Trophoblast cell (in vitro differentiated cells and primary cell): ENCODE results near the gene NUDT21.
"Not testable (repeated sequence)": the region's sequence is repeated elsewhere in the genome, so short reads cannot be mapped to it uniquely, and the experiment has no call there.

Source experiments
- DNase-seq, 2 donors: peaks; one replicate each; pipeline ENCODE4 v3.0.0-alpha.2; 2016
- H2AFZ ChIP-seq: 2 replicates; pipeline ENCODE4 v1.6.1; 2013; ENCODE audit warnings: low read length, moderate library complexity, mild to moderate bottlenecking; ENCODE audit not compliant: insufficient read depth, poor library complexity
- H2AK5ac ChIP-seq: 2 replicates; pipeline ENCODE4 v1.6.1; 2013; ENCODE audit warnings: mild to moderate bottlenecking, low read length
- H2BK120ac ChIP-seq: 2 replicates; pipeline ENCODE4 v1.6.1; 2013; ENCODE audit warnings: low read length, mild to moderate bottlenecking, moderate library complexity; ENCODE audit not compliant: insufficient read depth, poor library complexity
- H2BK12ac ChIP-seq: 2 replicates; pipeline ENCODE4 v1.6.1; 2013; ENCODE audit warnings: mild to moderate bottlenecking, low read length, moderate library complexity
- H2BK5ac ChIP-seq: 2 replicates; pipeline ENCODE4 v1.6.1; 2013; ENCODE audit warnings: low read length, low read depth, moderate library complexity, mild to moderate bottlenecking; ENCODE audit not compliant: poor library complexity
- H3K14ac ChIP-seq: 2 replicates; pipeline ENCODE4 v1.6.1; 2013; ENCODE audit warnings: mild to moderate bottlenecking, low read length
- H3K18ac ChIP-seq: 2 replicates; pipeline ENCODE4 v1.6.1; 2013; ENCODE audit warnings: mild to moderate bottlenecking, low read length
- H3K23ac ChIP-seq: 2 replicates; pipeline ENCODE4 v1.6.1; 2013; ENCODE audit warnings: low read length
- H3K27ac ChIP-seq: 2 replicates; pipeline ENCODE4 v1.5.1; 2013; ENCODE audit warnings: low read depth, mild to moderate bottlenecking, inconsistent platforms, low read length, moderate library complexity
- H3K27me3 ChIP-seq: 2 replicates; pipeline ENCODE4 v1.6.1; 2013; ENCODE audit warnings: inconsistent platforms, mild to moderate bottlenecking, low read length, moderate library complexity; ENCODE audit not compliant: insufficient read depth
- H3K36me3 ChIP-seq, 2 experiments: 1 replicate in 1 of 2; 2 replicates in 1 of 2; pipeline ENCODE4 v1.6.1; 2013; ENCODE audit warnings: low read length in 2 of 2, mild to moderate bottlenecking in 2 of 2, moderate library complexity in 1 of 2; ENCODE audit not compliant: insufficient read depth in 2 of 2, control insufficient read depth in 1 of 2
- H3K4ac ChIP-seq: 2 replicates; pipeline ENCODE4 v1.6.1; 2013; ENCODE audit warnings: low read depth, mild to moderate bottlenecking, low read length, moderate library complexity
- H3K4me1 ChIP-seq, 2 experiments: 1 replicate in 1 of 2; 2 replicates in 1 of 2; pipeline ENCODE4 v1.6.1; 2013; ENCODE audit warnings: low read length in 2 of 2, mild to moderate bottlenecking in 2 of 2, moderate library complexity in 1 of 2; ENCODE audit not compliant: insufficient read depth in 2 of 2, control insufficient read depth in 1 of 2
- H3K4me2 ChIP-seq: 2 replicates; pipeline ENCODE4 v1.6.1; 2013; ENCODE audit warnings: inconsistent platforms, mild to moderate bottlenecking, low read length, moderate library complexity
- H3K4me3 ChIP-seq: 2 replicates; pipeline ENCODE4 v1.5.1; 2013; ENCODE audit warnings: mild to moderate bottlenecking, low read depth, low read length, inconsistent platforms
- H3K79me1 ChIP-seq: one replicate; pipeline ENCODE4 v1.6.1; 2013; ENCODE audit warnings: low read length
- H3K79me2 ChIP-seq: 2 replicates; pipeline ENCODE4 v1.6.1; 2013; ENCODE audit warnings: low read length, mild to moderate bottlenecking; ENCODE audit not compliant: control insufficient read depth, insufficient read depth, poor library complexity
- H3K9ac ChIP-seq: 2 replicates; pipeline ENCODE4 v1.6.1; 2013; ENCODE audit warnings: mild to moderate bottlenecking, low read length
- H3K9me3 ChIP-seq: 2 replicates; pipeline ENCODE4 v1.6.1; 2013; ENCODE audit warnings: low read depth, mild to moderate bottlenecking, control low read depth, inconsistent platforms, low read length; ENCODE audit not compliant: insufficient read depth
- H4K12ac ChIP-seq: 2 replicates; pipeline ENCODE4 v1.6.1; 2013; ENCODE audit warnings: low read depth, mild to moderate bottlenecking, low read length, moderate library complexity
- H4K8ac ChIP-seq: 2 replicates; pipeline ENCODE4 v1.6.1; 2013; ENCODE audit warnings: low read depth, mild to moderate bottlenecking, low read length, moderate library complexity
- H4K91ac ChIP-seq: one replicate; pipeline ENCODE4 v1.6.1; 2013; ENCODE audit warnings: low read depth, mild to moderate bottlenecking, low read length, moderate library complexity
- WGBS: extraction: QIAGEN DNeasy Blood & Tissue Kit; methylation state at CpG from one replicate; pipeline ENCODE4 v1.1.7; 2013; ENCODE audit warnings: missing lambda C conversion rate; ENCODE audit not compliant: insufficient read length, insufficient coverage; ENCODE audit errors: extremely low coverage; 5-methylcytosine and 5-hydroxymethylcytosine counted together

Gene NUDT21

DNA sequence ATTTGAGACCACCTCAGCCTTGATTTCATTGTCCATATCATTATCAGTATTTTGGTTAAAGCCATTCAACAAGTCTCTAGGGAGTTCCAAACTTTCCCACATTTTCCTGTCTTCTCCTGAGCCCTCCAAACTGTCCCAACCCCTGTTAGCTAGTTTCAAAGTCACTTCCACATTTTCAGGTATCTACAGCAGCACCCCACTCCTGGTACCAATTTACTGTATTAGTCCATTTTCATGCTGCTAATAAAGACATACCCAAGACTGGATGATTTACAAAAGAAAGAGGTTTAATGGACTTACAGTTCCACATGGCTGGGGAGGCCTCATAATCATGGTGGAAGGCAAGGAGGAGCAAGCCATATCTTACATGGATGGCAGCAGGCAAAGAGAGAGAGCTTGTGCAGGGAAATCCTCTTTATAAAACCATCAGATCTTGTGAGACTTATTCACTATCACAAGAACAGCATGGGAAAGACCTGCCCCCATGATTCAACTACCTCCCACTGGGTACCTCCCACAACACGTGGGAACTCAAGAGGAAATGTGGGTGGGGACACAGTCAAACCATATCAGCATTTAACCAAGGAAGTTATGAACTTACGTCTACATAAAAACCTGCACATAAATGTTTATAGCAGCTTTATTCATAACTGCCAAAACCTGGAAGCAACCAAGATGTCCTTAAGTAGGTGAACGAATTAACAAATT lies 70.2 kb downstream of the NUDT21 start:
- not testable (repeated sequence) for H3K9me3 ChIP-seq, H3K4me3 ChIP-seq, H3K14ac ChIP-seq, H4K91ac ChIP-seq, H3K4me1 ChIP-seq, H3K4ac ChIP-seq, H4K8ac ChIP-seq, H3K27me3 ChIP-seq, H2BK5ac ChIP-seq, H3K18ac ChIP-seq, H3K79me1 ChIP-seq, H3K23ac ChIP-seq, H2BK120ac ChIP-seq, DNase-seq, H2AK5ac ChIP-seq, H3K27ac ChIP-seq, H2BK12ac ChIP-seq, H3K79me2 ChIP-seq, H2AFZ ChIP-seq, H3K4me2 ChIP-seq, H3K9ac ChIP-seq, H4K12ac ChIP-seq
- H3K36me3 ChIP-seq = peaks cover 14 to 19% of the 10 kb centered on the region in 2 experiments
- WGBS = no CpG with 5 or more reads among the region's 3 CpGs
